Measurements from ENCODE around the gene FAM9C.
"Not testable (repeated sequence)": the region's sequence is repeated elsewhere in the genome, so short reads cannot be mapped to it uniquely, and the experiment has no call there.

- TF ChIP-seq, protein P1, sequence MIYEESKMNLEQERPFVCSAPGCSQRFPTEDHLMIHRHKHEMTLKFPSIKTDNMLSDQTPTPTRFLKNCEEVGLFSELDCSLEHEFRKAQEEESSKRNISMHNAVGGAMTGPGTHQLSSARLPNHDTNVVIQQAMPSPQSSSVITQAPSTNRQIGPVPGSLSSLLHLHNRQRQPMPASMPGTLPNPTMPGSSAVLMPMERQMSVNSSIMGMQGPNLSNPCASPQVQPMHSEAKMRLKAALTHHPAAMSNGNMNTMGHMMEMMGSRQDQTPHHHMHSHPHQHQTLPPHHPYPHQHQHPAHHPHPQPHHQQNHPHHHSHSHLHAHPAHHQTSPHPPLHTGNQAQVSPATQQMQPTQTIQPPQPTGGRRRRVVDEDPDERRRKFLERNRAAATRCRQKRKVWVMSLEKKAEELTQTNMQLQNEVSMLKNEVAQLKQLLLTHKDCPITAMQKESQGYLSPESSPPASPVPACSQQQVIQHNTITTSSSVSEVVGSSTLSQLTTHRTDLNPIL (CRISPR knock-in tag; IDR thresholded peaks at IDR 0.05; ENCODE audit: low read depth) = not testable (repeated sequence)
- TF ChIP-seq ESRRG (CRISPR knock-in tag; IDR thresholded peaks at IDR 0.05) = not testable (repeated sequence)
These were observed 16.8 kb upstream of the FAM9C start for GRCh38 chrX:13061215-13061708.
